RKO (cell line): ENCODE measurements around the gene ADAP1.

ENCODE experiments used
- DNase-seq: peaks from one replicate; pipeline ENCODE4 v3.0.0-alpha.2; 2016; ENCODE audit warnings: low spot score

Gene ADAP1

GRCh38 chr7:894164-894867, 60.2 kb downstream of the ADAP1 start:
- no peak for DNase-seq

- DNase-seq, result no peak
Observed at GRCh38 chr7:893686-894085, 60.8 kb downstream of the ADAP1 start.

GRCh38 chr7:892648-893593, 61.6 kb downstream of the ADAP1 start:
- DNase-seq, result no peak

DNA sequence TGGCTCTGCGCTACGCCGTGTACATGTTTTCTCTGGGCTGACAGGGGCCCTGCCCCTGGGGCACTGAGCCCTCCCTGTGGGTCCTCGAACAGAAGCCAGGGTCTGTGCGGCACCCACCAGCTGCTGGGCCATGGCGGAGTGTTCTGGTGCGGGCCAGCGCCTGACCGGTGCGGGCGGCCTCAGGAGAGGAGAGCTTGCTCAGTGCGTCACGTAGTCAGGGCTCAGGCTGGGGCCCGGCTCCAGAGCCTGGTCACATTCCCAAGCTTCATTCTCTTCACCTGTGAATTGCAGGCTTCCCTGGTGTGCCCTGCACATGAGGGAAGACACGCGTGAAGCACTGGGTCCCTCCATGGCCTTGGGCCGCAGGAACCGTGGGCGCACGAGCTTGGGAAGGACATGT, 62.7 kb downstream of the ADAP1 start:
- no peak for DNase-seq

DNA sequence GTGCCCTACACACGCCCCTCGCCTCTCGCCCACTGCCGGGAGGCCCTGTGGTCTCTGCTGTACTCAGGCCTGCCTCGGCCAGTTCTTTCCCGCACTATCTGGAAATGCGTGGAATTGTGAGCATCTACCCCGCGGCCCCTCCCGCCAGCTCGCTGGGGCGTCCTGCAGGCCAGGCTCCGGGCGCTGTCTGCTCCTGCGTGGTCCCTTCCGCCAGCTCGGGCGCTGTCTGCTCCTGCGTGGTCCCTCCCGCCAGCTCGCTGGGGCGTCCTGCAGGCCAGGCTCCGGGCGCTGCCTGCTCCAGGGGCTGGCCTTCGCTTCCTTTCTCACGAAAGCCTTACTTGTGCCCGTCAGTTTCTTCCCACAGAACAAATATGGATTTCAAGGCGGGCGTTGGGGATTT, 63.2 kb downstream of the ADAP1 start:
- no peak for DNase-seq

GRCh38 chr7:890868-891267, 63.6 kb downstream of the ADAP1 start:
- DNase-seq, result no peak

DNA sequence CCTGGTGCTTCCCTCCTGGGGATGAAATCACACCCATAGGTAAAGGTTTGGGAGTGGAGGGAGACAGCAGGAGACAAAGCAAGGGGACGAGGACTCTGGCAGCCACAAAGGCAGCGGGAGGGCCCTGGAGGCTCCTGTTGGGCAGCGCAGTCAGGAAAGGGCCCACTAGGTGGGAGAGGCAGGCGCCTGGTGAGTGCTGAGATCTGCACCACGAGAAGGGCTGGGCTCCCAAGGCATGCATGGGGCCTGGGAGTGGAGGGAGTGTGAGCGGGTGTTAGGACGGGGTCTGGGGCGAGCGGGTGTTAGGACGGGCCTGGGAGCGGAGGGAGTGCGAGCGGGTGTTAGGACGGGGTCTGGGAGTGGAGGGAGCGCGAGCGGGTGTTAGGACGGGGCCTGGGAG, 65.1 kb downstream of the ADAP1 start:
- no peak for DNase-seq

- DNase-seq, result no peak
Observed at GRCh38 chr7:889025-889390, 65.5 kb downstream of the ADAP1 start.

GRCh38 chr7:888081-889024, 66.1 kb downstream of the ADAP1 start:
- DNase-seq, result no peak

DNA sequence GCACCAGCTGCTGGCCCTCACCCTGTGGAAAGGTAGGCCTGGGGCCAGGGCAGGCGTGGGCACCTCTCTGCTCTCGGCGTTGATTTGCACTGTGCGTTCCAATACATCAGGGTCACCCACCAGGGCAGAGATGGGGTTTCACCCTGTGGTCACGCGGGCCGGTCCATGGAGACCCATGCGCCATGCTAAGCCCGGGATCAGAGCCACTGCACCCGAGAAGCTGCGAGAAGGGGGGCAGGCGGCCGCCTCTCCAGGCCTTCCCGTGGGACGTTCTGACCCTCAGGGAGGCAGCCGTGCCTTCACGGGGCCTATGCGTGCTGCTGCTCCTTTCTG, 67.0 kb downstream of the ADAP1 start:
- DNase-seq, result no peak

DNA sequence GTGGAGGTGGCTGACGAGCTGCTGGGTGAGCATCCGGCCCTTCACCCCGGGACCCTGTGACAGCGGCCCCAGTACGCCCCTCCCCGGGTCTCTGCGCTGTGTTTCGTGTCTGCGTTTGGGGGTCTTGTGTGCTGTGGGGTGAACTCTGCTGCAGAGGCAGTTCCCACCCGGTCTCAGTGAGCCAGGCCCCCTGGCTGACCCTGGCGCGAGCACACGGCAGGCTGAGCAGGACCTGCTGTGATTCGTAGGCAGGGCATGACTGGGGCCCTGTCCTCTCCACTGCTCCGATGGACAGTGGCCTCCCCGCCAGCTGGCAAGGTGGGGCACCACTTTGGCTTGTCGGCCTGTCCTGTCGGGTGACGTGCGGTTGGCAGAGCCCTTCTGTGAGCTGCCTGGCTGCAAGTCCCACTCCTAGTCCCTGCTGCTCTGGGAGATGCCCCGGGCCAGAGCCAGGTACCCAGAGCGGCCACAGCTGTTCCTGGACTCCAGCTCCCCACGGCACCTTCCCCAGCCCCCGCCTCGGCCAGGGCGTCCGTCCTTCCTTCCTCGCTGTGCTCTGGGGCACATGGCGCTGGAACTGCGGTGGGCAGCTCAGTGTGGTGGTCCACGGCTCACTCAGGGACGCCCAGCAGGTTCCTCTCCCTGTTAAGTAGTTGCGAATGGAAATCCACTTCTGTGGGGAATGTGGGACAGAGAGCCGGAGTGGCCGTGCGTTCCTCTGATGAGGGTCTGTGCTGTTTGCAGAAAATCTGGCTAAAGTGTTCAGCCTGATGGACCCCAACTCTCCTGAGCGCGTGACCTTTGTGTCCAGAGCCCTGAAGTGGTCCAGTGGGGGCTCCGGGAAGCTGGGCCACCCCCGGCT, 67.6 kb downstream of the ADAP1 start:
- no peak for DNase-seq

DNA sequence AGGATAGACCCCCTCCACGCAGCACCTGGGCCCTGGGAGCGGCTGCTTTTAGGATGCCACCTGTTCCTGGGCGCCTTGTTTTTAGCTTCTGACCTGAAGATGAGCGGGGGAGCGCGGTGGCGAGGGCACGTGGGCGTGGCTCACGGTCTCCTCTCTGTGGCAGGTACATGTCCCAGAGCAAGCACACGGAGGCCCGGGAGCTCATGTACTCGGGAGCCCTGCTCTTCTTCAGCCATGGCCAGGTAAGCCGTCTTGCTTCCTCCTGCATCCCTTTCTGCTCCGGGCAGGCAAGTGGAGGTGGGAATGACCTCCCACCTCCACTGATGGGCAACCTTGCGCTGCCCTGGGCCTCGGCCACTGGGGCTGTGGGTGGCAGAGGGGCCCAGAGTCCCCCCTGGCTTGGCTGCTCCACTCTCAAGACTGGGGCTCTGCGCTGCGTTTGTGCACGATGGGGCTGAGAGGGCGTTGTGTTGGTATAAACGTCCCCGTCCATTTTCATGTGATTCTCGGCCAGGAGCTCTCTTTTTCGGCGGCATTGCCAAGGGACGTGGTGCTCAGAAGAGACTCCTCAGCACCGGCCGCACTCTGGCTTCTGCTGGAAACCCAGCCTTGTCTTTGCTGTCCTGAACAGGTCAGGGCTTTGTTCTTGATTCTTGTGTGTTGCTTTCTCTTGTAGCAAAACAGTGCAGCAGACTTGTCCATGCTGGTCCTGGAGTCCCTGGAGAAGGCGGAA, 68.4 kb downstream of the ADAP1 start:
- DNase-seq, result no peak

DNA sequence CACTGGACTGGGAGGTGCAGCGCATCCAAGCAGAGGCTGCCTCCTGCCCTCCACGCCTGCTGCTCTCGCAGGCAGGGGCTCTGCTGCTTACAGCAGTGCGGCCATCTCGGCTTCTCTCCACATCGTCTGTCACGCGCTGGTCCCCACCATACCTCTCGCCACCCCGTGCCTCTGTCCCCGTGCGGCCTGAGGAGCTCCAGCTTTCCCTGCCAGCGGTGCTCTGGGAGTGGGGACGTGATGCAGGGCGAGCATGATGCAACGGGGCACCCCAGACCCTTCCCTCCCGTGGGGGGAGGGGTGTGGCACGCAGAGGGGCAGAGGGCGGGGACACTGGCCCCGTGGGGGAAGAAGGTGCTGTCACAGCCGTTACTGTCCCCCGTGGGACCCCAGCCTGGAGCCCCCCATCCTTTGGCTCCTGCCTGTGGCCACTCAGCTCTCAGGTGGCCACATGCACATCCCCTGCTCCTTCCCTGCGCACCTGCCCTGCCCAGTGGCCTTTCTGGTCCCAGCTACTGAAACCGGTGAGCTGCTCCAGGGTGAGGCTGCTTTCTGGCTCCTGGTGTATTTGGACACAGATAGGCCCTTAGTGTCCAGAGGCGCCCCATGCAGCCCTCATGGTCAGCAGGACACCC, 69.1 kb downstream of the ADAP1 start:
- no peak for DNase-seq

DNA sequence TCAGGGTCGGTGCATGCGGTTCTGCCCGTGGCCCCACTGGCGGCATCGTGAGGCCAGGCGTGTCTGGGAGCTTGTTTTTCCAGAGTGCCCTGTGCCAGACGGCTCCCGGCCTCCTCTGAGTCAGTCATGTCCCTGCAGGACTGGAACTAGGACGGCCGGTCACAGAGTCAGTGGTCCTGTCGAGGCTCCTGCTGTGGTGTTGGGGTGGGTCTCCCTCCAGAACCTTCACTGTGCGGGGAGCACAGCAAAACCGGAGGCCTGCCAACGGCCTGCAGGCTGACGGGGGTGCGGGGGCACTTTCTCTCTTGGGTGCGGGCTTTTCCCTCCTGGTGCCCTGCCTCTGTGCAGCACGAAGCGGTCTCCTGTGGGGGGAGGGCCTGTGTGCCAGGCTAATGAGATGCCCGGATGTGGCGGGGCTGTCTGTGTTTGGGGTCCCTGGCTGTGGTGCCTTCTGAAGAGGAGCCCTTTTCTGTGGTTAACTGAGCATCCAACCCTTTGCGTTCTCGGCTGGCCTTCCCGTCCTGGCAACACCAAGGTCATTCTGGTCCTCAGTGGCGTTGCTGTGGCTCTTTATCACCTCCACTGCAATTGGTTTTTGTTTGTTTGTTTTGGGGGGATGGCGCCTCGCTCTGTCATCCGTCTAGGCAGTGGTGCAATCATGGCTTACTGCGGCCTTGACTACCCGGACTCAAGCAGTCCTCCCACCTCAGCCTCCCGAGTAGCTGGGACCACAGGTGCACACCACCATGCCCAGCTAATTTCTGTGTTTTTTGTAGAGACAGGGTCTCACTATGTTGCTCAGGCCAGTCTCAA, 70.1 kb downstream of the ADAP1 start:
- DNase-seq, result no peak

DNA sequence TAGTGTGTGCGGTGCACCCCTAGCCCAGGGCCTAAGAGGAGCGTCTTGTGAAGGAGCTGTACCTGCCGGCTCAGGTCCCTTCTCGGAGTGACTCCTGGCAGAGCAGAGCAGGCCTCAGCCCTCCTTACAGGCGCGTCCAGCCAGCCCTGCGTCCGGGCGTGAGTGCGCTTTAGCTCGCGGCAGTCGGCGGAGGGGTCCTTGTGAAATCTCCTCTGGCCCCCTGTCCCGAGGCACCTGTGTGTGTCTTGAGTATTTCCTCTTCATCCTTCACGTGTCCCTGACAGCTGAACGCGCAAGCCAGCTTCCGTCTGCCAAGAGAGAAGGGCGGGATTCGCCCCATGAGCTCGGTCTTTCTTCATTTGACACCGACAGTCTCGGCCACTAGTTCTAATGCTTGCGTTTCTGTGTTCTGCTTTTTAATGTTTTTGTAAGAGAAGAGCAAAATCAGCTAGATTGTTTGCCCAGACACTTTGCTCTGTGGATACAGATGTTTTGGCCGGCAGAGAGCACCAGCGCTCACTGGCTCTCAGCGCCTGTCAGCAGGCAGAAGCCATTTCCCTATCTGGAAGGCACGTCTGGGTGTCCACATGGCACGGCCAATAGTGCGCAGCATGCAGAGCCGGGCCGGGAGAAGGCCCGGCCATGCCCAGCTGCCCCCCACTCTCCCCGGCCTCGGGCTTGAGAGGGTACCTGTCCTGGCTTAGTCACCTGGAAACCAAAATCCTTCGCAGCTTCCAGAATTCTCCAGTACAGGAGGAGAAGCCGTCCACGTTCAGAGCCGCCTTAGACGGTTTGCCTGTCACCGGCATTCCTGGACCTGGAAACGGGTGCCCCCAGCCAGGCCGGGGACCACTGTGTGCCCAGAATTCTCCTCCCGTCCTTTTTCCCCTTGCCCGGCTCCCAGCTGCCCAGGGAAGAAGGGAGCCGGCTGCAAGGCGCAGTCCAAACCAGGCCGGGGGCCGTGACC, 71.1 kb downstream of the ADAP1 start:
- DNase-seq, result no peak

DNA sequence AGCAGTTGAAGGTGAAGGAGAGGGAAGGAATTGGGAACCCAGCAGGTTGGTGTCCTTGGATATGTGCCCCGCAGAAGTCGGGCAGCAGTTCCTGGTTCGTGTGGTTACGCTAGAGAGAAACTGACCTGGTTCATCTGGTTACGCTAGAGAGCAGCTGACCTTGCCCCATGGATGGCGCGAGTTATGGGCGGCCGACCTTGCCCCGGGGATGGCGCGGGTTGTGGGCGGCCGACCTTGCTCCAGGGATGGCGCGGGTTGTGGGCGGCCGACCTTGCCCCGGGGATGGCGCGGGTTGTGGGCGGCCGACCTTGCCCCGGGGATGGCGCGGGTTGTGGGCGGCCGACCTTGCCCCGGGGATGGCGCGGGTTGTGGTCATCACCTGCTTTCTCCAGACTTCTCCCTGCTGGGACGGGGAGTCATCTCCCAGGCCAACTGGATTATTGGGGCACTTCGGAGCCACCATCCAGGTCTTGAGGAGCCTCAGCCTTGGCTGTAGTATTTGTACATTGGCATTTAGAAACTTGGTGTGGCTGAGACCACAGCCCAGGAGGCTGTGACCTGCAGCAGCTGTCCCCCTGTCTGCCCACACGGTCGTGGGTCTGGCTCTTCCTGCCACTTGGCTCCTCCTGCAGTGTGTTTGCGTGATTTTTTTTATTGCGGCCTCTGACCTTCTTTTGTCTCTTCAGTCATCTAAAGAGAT, 72.0 kb downstream of the ADAP1 start:
- no peak for DNase-seq

- no peak for DNase-seq
Observed at GRCh38 chr7:881441-882234, 72.8 kb downstream of the ADAP1 start.
